Loucy (cell line): Measurements from ENCODE around the gene ADGRD1.

Source experiments
- EZH2phosphoT487 ChIP-seq: fragments of 200-600 bp; IDR thresholded peaks from 2 replicates; pipeline ENCODE4 v1.6.1; 2018; ENCODE audit warnings: antibody characterized with exemption, mild to moderate bottlenecking, moderate library complexity, borderline replicate concordance
- TF ChIP-seq, protein P1 (sequence below): fragments of 200-600 bp; sonication (generic); conservative IDR thresholded peaks from 2 replicates; pipeline ENCODE4 v1.5.1; 2014; ENCODE audit warnings: mild to moderate bottlenecking, antibody characterized with exemption, low read length

GRCh38 chr12:130978785-130979184, 25.1 kb downstream of the ADGRD1 start:
- TF ChIP-seq, protein P1, sequence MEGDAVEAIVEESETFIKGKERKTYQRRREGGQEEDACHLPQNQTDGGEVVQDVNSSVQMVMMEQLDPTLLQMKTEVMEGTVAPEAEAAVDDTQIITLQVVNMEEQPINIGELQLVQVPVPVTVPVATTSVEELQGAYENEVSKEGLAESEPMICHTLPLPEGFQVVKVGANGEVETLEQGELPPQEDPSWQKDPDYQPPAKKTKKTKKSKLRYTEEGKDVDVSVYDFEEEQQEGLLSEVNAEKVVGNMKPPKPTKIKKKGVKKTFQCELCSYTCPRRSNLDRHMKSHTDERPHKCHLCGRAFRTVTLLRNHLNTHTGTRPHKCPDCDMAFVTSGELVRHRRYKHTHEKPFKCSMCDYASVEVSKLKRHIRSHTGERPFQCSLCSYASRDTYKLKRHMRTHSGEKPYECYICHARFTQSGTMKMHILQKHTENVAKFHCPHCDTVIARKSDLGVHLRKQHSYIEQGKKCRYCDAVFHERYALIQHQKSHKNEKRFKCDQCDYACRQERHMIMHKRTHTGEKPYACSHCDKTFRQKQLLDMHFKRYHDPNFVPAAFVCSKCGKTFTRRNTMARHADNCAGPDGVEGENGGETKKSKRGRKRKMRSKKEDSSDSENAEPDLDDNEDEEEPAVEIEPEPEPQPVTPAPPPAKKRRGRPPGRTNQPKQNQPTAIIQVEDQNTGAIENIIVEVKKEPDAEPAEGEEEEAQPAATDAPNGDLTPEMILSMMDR: no peak
- no peak for TF ChIP-seq EZH2phosphoT487
